Activated naive CD4-positive, alpha-beta T cell treated with anti-CD3 and anti-CD28 coated beads, Interleukin-2, amount 10 ng/mL, durations not matched to agents 7 days and 5 days (primary cell): ENCODE measurements around the gene LSM3.

Source experiments
- CTCF ChIA-PET: fragments of 350-600 bp; sonication (Branson Sonifier 250); formaldehyde crosslinking; loops from one replicate; lab custom pipeline; 2021; ENCODE audit warnings: antibody characterized with exemption; lab: Charles Lee
- DNase-seq: peaks from one replicate; pipeline ENCODE4 v3.0.0-alpha.2; 2020
- H3K27ac Mint-ChIP-seq: one replicate; pipeline ENCODE4 v1.8.0; 2021; ENCODE audit warnings: mild to moderate bottlenecking, moderate library complexity, mixed read lengths
- H3K27me3 Mint-ChIP-seq: one replicate; pipeline ENCODE4 v1.8.0; 2021; ENCODE audit warnings: mild to moderate bottlenecking, mixed read lengths
- H3K36me3 Mint-ChIP-seq: one replicate; pipeline ENCODE4 v1.8.0; 2021; ENCODE audit warnings: mixed read lengths
- H3K4me1 Mint-ChIP-seq: one replicate; pipeline ENCODE4 v1.8.0; 2021; ENCODE audit warnings: mixed read lengths
- H3K4me3 Mint-ChIP-seq: one replicate; pipeline ENCODE4 v1.8.0; 2021; ENCODE audit warnings: mild to moderate bottlenecking, moderate library complexity, mixed read lengths
- H3K9me3 Mint-ChIP-seq: one replicate; pipeline ENCODE4 v1.8.0; 2021; ENCODE audit warnings: mixed read lengths

The LSM3 gene

DNA sequence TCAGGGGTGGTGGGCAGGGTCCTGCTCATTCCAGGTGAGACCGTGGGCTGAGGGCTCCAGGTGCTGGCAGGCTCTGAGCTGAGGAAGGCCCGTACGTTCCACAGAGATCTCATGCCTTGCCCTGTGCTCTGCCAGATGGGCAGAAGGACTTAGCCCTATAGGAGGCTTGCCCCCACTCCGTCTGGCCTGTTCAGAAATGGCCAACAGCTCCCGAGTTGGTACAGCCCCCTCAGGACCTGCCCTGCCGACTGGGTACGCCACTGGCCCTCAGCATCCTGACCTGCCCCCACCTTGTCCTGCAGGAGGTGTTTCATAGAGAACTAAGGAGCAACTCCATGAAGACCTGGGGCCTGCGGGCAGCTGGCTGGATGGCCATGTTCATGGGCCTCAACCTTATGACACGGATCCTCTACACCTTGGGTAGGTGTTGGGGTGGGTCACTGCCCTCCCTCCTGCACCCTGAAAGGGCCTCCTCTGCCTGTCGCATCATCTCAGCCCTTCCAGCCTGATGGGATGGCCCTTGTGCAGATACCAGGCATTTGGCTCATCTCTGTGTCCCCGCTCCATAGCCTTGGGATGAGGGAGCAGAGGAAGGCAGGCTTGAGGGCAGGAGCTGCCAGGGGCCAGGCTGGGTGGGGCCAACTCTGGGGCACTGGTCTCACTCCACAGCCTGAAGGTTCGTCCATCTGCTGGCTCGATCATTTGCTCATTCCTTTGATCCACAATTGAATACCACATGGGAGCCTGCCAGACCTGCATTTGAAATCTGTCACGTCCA, 39.5 kb upstream of the LSM3 start:
- no peaks in the 10 kb centered on the region for H3K27me3 Mint-ChIP-seq
- peaks cover 33% of the 10 kb centered on the region for H3K4me1 Mint-ChIP-seq
- DNase-seq: peak; percentile 17
- CTCF ChIA-PET: no interaction called here
- no peaks in the 10 kb centered on the region for H3K9me3 Mint-ChIP-seq
- no peak overlapping the region for H3K27ac Mint-ChIP-seq
- H3K36me3 Mint-ChIP-seq: peaks cover 50% of the 10 kb centered on the region
- H3K4me3 Mint-ChIP-seq: no peak overlapping the region

DNA sequence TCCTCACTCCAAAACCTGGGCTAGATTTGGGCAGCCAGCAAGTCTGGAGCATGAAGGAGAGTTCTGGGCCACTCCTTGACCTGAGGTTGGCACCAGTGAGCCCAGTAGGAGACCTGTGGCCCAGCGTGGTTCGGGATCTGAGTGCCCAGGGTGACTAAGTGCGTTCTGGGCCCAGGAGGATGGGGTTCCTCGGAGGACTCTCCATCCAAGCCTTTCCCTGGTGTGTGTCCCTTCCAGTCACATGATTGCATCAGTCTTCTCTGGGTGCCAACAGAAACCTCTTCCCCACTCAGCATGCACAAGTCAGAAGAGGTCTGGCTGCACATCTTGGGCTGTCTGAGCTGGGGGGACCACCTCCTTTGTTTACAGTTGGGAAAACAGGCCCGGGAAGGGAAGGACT, 38.8 kb upstream of the LSM3 start:
- no peak overlapping the region for H3K4me3 Mint-ChIP-seq
- CTCF ChIA-PET: no interaction called here
- H3K27me3 Mint-ChIP-seq: no peaks in the 10 kb centered on the region
- peaks cover 48% of the 10 kb centered on the region for H3K36me3 Mint-ChIP-seq
- no peaks in the 10 kb centered on the region for H3K9me3 Mint-ChIP-seq
- H3K4me1 Mint-ChIP-seq: peaks cover 40% of the 10 kb centered on the region
- no peak overlapping the region for H3K27ac Mint-ChIP-seq
- DNase-seq: peak; percentile 14

DNA sequence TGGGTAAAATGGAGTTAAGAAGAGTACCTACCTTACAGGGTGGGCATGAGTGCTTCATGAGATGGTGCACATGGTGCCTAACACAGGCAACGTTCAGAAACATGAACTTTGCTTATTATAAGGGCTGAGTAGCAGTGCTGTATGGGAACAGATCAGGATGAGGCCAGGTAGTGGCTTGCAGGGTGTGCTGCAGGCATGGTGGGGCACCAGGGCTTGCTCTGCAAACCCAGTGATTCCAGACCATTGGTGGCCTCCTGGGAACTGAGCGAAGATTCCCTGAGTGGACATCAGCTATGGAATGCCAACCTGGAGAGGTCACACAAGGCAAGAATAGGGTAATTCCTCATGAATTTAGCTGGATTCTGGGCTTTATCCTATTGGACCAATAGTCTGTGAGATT, 37.9 kb upstream of the LSM3 start:
- peaks cover 46% of the 10 kb centered on the region for H3K4me1 Mint-ChIP-seq
- CTCF ChIA-PET: no interaction called here
- H3K27me3 Mint-ChIP-seq: no peaks in the 10 kb centered on the region
- no peak overlapping the region for H3K27ac Mint-ChIP-seq
- H3K4me3 Mint-ChIP-seq: no peak overlapping the region
- peaks cover 48% of the 10 kb centered on the region for H3K36me3 Mint-ChIP-seq
- H3K9me3 Mint-ChIP-seq: no peaks in the 10 kb centered on the region
- no peak for DNase-seq

DNA sequence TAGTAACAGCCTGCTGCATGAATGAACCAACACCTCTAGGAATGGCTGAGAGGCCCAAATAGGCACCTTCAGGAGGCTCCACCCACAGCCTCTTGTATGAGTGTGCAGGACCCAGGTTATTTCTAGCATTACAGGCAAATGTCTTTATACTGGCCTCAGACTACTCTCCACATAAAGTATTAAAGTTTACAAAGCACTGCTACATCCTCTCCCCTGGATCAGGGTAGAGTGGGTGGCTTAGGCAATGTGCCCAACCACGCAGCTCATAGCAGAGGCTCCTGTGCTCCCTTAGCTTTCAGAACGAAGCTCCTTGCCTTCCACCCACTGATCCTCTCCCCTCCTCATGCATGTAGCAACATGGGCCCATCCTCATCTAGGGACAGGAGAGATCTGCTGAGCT, 37.5 kb upstream of the LSM3 start:
- H3K4me1 Mint-ChIP-seq: peaks cover 48% of the 10 kb centered on the region
- CTCF ChIA-PET: no interaction called here
- no peaks in the 10 kb centered on the region for H3K9me3 Mint-ChIP-seq
- DNase-seq: peak; percentile 19
- peak overlapping the region; percentile 95 for H3K27ac Mint-ChIP-seq
- no peak overlapping the region for H3K4me3 Mint-ChIP-seq
- no peaks in the 10 kb centered on the region for H3K27me3 Mint-ChIP-seq
- peaks cover 47% of the 10 kb centered on the region for H3K36me3 Mint-ChIP-seq

DNA sequence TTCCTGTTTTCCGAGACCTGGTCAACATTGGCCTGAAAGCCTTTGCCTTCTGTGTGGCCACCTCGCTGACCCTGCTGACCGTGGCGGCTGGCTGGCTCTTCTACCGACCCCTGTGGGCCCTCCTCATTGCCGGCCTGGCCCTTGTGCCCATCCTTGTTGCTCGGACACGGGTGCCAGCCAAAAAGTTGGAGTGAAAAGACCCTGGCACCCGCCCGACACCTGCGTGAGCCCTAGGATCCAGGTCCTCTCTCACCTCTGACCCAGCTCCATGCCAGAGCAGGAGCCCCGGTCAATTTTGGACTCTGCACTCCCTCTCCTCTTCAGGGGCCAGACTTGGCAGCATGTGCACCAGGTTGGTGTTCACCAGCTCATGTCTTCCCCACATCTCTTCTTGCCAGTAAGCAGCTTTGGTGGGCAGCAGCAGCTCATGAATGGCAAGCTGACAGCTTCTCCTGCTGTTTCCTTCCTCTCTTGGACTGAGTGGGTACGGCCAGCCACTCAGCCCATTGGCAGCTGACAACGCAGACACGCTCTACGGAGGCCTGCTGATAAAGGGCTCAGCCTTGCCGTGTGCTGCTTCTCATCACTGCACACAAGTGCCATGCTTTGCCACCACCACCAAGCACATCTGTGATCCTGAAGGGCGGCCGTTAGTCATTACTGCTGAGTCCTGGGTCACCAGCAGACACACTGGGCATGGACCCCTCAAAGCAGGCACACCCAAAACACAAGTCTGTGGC, 36.8 kb upstream of the LSM3 start:
- CTCF ChIA-PET: interaction anchor here (1.8 kb wide), 1 partner anchor 245 kb away, joined by 4 read pairs; no protein-coding TSS in a partner anchor
- Mint-ChIP-seq H3K9me3 (no peaks in the 10 kb centered on the region), H3K4me1 (peaks cover 48% of the 10 kb centered on the region), H3K27me3 (no peaks in the 10 kb centered on the region), H3K27ac (peak overlapping the region; percentile 95), H3K4me3 (no peak overlapping the region), H3K36me3 (peaks cover 48% of the 10 kb centered on the region)
- DNase-seq: peak; percentile 19

DNA sequence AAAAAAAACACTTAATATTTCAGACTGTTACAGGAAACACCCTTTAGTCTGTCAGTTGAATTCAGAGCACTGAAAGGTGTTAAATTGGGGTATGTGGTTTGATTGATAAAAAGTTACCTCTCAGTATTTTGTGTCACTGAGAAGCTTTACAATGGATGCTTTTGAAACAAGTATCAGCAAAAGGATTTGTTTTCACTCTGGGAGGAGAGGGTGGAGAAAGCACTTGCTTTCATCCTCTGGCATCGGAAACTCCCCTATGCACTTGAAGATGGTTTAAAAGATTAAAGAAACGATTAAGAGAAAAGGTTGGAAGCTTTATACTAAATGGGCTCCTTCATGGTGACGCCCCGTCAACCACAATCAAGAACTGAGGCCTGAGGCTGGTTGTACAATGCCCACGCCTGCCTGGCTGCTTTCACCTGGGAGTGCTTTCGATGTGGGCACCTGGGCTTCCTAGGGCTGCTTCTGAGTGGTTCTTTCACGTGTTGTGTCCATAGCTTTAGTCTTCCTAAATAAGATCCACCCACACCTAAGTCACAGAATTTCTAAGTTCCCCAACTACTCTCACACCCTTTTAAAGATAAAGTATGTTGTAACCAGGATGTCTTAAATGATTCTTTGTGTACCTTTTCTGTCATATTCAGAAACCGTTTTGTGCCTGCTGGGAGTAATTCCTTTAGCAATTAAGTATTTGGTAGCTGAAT, 35.9 kb upstream of the LSM3 start:
- Mint-ChIP-seq H3K27me3 (no peaks in the 10 kb centered on the region), H3K4me3 (peak overlapping the region; percentile 13), H3K27ac (peak overlapping the region; percentile 95), H3K36me3 (peaks cover 56% of the 10 kb centered on the region), H3K4me1 (peaks cover 48% of the 10 kb centered on the region), H3K9me3 (no peaks in the 10 kb centered on the region)
- peak; percentile 75 for DNase-seq
- CTCF ChIA-PET: interaction anchor here (1.8 to 4.9 kb wide), 2 partner anchors 18 to 246 kb away, joined by 4 to 22 read pairs; partner anchors contain the start of genes CHCHD4 and TMEM43

DNA sequence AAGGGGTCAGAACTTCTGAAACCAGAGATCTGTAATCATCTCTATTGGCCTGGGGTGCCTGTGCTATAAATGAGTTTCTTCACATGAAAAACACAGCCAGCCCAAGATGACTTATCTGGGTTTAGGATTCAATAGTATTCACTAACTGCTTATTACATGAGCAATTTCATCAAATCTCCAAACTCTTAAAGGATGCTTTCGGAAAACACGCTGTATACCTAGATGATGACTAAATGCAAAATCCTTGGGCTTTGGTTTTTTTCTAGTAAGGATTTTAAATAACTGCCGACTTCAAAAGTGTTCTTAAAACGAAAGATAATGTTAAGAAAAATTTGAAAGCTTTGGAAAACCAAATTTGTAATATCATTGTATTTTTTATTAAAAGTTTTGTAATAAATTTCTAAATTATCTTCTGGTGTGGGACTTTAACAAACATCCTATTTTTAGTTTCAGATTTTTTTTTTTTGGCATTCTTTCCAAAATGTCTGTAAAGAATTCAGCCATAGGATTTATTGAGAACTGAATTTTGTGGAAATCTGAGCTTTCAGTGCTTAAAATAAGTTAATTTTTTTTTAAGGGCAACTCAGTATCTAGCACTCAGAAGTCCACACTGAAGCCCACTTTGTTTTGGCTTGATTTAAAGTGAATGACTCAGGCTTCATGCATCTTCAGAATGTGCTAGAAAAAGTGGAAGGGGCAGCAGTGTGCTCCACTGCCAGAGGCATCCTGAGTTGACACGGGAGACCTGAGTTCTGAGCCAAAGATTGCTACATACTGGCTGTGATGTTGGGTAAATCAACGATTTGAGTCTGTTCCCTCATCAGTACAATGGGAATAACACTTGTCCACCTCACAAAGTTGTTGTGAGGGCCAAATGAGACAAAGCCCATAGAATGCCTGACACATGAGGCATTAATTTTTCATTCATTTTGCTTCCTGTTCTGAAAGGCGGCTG, 35.1 kb upstream of the LSM3 start:
- H3K9me3 Mint-ChIP-seq: no peaks in the 10 kb centered on the region
- H3K4me1 Mint-ChIP-seq: peaks cover 48% of the 10 kb centered on the region
- CTCF ChIA-PET: interaction anchor here (1.8 to 4.9 kb wide), 2 partner anchors 18 to 247 kb away, joined by 4 to 22 read pairs; partner anchors contain the start of genes CHCHD4 and TMEM43
- H3K4me3 Mint-ChIP-seq: peak overlapping the region; percentile 13
- DNase-seq: peak; percentile 15
- H3K27me3 Mint-ChIP-seq: no peaks in the 10 kb centered on the region
- H3K36me3 Mint-ChIP-seq: peaks cover 54% of the 10 kb centered on the region
- H3K27ac Mint-ChIP-seq: peak overlapping the region; percentile 95

DNA sequence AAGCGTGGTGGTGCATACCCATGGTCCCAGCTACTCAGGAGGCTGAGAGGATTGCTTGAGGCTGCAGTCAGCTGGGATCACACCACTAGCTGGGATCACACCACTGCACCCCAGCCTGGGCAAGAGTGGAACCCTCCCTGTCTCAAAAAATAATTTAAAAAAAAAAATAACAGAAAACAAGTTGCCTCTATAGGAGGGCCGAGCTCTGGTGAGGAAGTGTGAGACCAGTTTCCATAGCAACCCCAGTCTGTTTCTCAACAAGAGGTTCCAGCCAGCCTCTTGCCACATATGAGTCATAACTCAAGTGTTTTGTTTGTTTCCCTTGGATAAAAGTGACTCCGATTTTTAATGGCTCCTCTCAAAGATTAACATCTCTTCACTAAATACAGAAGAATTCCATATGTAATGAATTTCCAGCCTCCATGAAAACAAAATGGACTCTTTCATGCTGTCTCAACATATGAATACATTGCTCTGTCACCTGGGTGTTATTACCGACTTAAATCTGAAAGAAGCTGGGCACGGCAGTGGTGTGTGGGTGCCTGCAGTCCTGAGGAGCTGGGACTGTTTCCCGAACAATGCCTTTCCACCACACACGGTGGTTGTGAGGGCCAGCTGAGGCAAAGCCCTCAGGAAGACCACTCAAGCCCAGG, 34.1 kb upstream of the LSM3 start:
- peak; percentile 79 for DNase-seq
- H3K9me3 Mint-ChIP-seq: no peaks in the 10 kb centered on the region
- H3K36me3 Mint-ChIP-seq: peaks cover 54% of the 10 kb centered on the region
- peak overlapping the region; percentile 90 for H3K27ac Mint-ChIP-seq
- CTCF ChIA-PET: interaction anchor here (1.2 to 4.9 kb wide), 2 partner anchors 19 to 248 kb away, joined by 3 to 22 read pairs; partner anchors contain the start of genes CHCHD4 and TMEM43
- H3K27me3 Mint-ChIP-seq: no peaks in the 10 kb centered on the region
- H3K4me3 Mint-ChIP-seq: peak overlapping the region; percentile 1
- peaks cover 48% of the 10 kb centered on the region for H3K4me1 Mint-ChIP-seq

DNA sequence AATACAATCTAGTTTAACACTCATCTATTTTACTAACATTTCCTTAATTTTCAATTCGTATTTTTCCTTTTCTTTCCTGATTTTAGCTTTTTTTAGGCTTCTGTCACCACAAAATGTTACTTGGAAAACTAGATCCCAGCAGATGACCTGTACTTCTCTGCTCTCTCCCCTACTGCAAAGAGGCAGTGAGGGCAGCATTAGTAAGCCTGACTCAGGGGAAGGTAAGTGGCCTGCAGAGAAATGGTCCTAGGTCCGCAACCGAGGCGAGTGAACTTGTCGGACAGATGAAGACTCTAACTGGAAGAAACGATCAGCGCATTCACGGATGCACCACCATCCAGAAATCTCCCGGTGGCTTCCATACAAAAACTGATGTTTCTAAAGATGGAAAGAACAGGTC, 33.4 kb upstream of the LSM3 start:
- Mint-ChIP-seq H3K4me1 (peaks cover 48% of the 10 kb centered on the region), H3K9me3 (no peaks in the 10 kb centered on the region), H3K36me3 (peaks cover 52% of the 10 kb centered on the region), H3K27ac (peak overlapping the region; percentile 90), H3K4me3 (no peak overlapping the region), H3K27me3 (no peaks in the 10 kb centered on the region)
- DNase-seq: no peak
- CTCF ChIA-PET: interaction anchor here (1.2 to 4.9 kb wide), 2 partner anchors 20 to 249 kb away, joined by 3 to 22 read pairs; partner anchors contain the start of genes CHCHD4 and TMEM43

DNA sequence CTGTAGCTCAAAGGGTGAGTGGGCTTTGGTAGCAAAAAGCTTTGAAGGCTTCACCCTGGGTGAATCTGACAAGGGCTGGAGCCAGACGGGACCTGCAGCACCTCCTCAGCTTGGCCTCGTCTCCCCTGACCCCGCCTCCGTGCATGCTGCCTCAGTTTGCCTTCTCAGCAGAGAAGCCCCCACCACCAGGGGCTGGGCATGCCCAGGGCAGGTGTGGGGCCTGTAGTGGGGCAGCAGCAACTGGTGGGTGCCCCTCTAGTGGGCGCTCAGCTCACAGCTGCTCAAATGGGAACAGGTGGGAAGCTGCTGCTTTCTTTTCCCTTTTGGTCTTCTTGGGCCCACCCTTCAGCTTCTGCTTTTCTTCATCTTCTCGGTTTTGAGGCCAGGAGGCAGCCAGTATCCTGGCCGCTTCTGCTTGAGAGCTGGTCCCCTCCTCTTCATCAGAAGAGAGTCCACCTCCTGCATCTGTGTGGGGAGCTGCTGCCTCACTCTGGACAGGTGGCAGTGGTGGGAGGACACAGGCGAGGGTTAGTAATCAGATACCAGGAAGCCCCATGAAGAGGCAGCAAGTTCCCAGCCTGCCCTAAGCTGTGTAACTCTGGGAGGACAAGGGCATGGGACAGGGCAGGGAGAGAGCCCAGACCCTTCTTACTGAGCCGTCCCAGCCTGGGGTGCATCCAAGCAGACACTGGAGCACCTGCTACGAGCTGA, 32.8 kb upstream of the LSM3 start:
- CTCF ChIA-PET: interaction anchor here (1.2 to 4.9 kb wide), 2 partner anchors 21 to 250 kb away, joined by 3 to 22 read pairs; partner anchors contain the start of genes CHCHD4 and TMEM43
- DNase-seq: peak; percentile 21
- H3K27ac Mint-ChIP-seq: peak overlapping the region; percentile 90
- H3K4me1 Mint-ChIP-seq: peaks cover 45% of the 10 kb centered on the region
- H3K36me3 Mint-ChIP-seq: peaks cover 51% of the 10 kb centered on the region
- H3K4me3 Mint-ChIP-seq: no peak overlapping the region
- H3K27me3 Mint-ChIP-seq: no peaks in the 10 kb centered on the region
- H3K9me3 Mint-ChIP-seq: no peaks in the 10 kb centered on the region

DNA sequence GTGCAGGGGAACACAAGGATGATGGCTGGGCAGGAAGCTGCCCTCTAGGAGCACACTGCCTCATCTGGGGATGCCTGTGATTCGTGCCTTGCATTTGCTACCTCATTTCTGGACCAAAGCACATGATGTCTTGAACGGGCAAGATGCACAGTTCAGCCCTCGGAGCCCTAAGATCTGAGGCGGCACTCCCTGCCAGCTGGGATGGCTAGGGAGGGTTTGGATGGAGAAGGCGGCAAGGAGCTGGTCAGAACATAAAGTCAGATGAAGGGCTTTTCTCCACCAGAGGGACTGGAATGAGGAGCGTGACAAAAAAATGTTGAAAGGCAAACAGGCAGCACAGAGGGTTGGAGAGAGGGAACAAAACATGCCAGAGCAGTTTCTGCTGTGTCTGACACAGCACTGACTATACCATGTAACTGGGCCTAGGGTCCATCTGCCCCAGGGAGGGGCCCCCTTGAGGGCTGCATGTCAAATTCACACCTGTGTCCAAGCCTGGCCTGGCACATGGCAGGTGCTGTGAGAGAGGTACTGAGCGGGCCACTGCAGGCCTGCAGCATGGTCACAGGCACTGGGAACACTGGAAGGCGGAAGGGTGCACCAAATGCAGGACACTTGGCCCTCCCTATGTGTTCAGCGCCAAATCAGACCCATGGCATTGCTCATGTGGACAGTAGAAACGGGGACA, 32.1 kb upstream of the LSM3 start:
- Mint-ChIP-seq H3K36me3 (peaks cover 45% of the 10 kb centered on the region), H3K9me3 (no peaks in the 10 kb centered on the region), H3K4me3 (no peak overlapping the region), H3K4me1 (peaks cover 40% of the 10 kb centered on the region), H3K27ac (no peak overlapping the region), H3K27me3 (no peaks in the 10 kb centered on the region)
- CTCF ChIA-PET: interaction anchor here (4.9 kb wide), 1 partner anchor 21 kb away, joined by 22 read pairs; the partner anchor contains the start of genes CHCHD4 and TMEM43
- peak; percentile 17 for DNase-seq

DNA sequence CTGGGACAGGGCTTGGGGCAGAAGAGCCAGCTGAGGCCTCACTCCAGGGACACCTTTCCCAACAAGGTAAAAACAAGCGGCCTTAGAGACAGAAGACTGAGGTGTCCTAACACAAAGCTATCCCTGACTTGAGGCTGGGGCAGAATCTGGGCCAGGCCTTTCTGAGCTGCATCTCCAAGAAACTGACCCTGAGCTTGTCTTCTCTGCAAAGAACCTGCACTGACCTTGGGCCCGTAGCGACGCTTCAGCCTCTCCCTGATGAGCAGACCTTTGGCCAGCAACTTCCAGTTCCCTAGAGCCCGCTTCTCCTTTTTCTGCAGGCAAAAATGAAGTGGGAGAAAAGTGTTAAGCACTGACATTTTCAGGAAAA, 31.6 kb upstream of the LSM3 start:
- Mint-ChIP-seq H3K4me3 (no peak overlapping the region), H3K27ac (no peak overlapping the region), H3K9me3 (no peaks in the 10 kb centered on the region), H3K36me3 (peaks cover 40% of the 10 kb centered on the region), H3K4me1 (peaks cover 34% of the 10 kb centered on the region), H3K27me3 (no peaks in the 10 kb centered on the region)
- DNase-seq: no peak
- CTCF ChIA-PET: interaction anchor here (4.9 kb wide), 1 partner anchor 22 kb away, joined by 22 read pairs; the partner anchor contains the start of genes CHCHD4 and TMEM43
